ENCODE results near the gene NSUN4.

Gene NSUN4

GRCh38 chr1:46408356-46409062, 67.9 kb downstream of the NSUN4 start:
- no peaks in the 10 kb centered on the region for H3K27me3 ChIP-seq (ENCODE audit: insufficient read depth, low read depth)
- no peak overlapping the region for H3K27ac ChIP-seq
- no peak overlapping the region for H3K4me3 ChIP-seq (IDR thresholded peaks at IDR 0.05; ENCODE audit: insufficient read depth, low read depth, low read length)
- no peak overlapping the region for H2AFZ ChIP-seq (ENCODE audit: low read depth)
- H3K4me2 ChIP-seq: no peak overlapping the region
- H3K36me3 ChIP-seq (ENCODE audit: insufficient read depth): no peaks in the 10 kb centered on the region
- no peak overlapping the region for H3K9ac ChIP-seq
- H3K4me1 ChIP-seq (ENCODE audit: low read depth, poor library complexity, severe bottlenecking): no peaks in the 10 kb centered on the region
- no peak for TF ChIP-seq CTCF (conservative IDR thresholded peaks at IDR 0.05; ENCODE audit: low read depth, low read length)
- no peaks in the 10 kb centered on the region for H3K79me2 ChIP-seq (ENCODE audit: insufficient read depth, low read depth)
- H4K20me1 ChIP-seq (ENCODE audit: insufficient read depth): no peaks in the 10 kb centered on the region

GRCh38 chr1:46409063-46409372, 68.4 kb downstream of the NSUN4 start:
- Histone ChIP-seq H3K79me2 (ENCODE audit: insufficient read depth, low read depth) (no peaks in the 10 kb centered on the region), H3K9ac (no peak overlapping the region), H3K4me2 (no peak overlapping the region), H3K36me3 (ENCODE audit: insufficient read depth) (no peaks in the 10 kb centered on the region), H2AFZ (ENCODE audit: low read depth) (no peak overlapping the region), H3K4me3 (IDR thresholded peaks at IDR 0.05; ENCODE audit: insufficient read depth, low read depth, low read length) (no peak overlapping the region), H3K4me1 (ENCODE audit: low read depth, poor library complexity, severe bottlenecking) (no peaks in the 10 kb centered on the region), H3K27me3 (ENCODE audit: insufficient read depth, low read depth) (no peaks in the 10 kb centered on the region), H4K20me1 (ENCODE audit: insufficient read depth) (no peaks in the 10 kb centered on the region), H3K27ac (no peak overlapping the region)
- TF ChIP-seq CTCF (conservative IDR thresholded peaks at IDR 0.05; ENCODE audit: low read depth, low read length): no peak

GRCh38 chr1:46410156-46411009, 69.8 kb downstream of the NSUN4 start:
- Histone ChIP-seq H3K4me1 (ENCODE audit: low read depth, poor library complexity, severe bottlenecking) (no peaks in the 10 kb centered on the region), H3K4me3 (IDR thresholded peaks at IDR 0.05; ENCODE audit: insufficient read depth, low read depth, low read length) (no peak overlapping the region), H4K20me1 (ENCODE audit: insufficient read depth) (no peaks in the 10 kb centered on the region), H3K36me3 (ENCODE audit: insufficient read depth) (no peaks in the 10 kb centered on the region), H2AFZ (ENCODE audit: low read depth) (no peak overlapping the region), H3K27ac (no peak overlapping the region), H3K9ac (no peak overlapping the region), H3K27me3 (ENCODE audit: insufficient read depth, low read depth) (no peaks in the 10 kb centered on the region), H3K4me2 (no peak overlapping the region), H3K79me2 (ENCODE audit: insufficient read depth, low read depth) (no peaks in the 10 kb centered on the region)
- no peak for TF ChIP-seq CTCF (conservative IDR thresholded peaks at IDR 0.05; ENCODE audit: low read depth, low read length)

- Histone ChIP-seq H3K27me3 (ENCODE audit: insufficient read depth, low read depth) (no peaks in the 10 kb centered on the region), H4K20me1 (ENCODE audit: insufficient read depth) (no peaks in the 10 kb centered on the region), H3K27ac (no peak overlapping the region), H3K4me2 (no peak overlapping the region), H3K36me3 (ENCODE audit: insufficient read depth) (no peaks in the 10 kb centered on the region), H3K79me2 (ENCODE audit: insufficient read depth, low read depth) (no peaks in the 10 kb centered on the region), H3K9ac (no peak overlapping the region), H3K4me1 (ENCODE audit: low read depth, poor library complexity, severe bottlenecking) (no peaks in the 10 kb centered on the region), H3K4me3 (IDR thresholded peaks at IDR 0.05; ENCODE audit: insufficient read depth, low read depth, low read length) (no peak overlapping the region), H2AFZ (ENCODE audit: low read depth) (no peak overlapping the region)
- TF ChIP-seq CTCF (conservative IDR thresholded peaks at IDR 0.05; ENCODE audit: low read depth, low read length): no peak
Measured at GRCh38 chr1:46411010-46411405, 70.4 kb downstream of the NSUN4 start.
